ENCODE results near the gene TSPAN13. TPM values are rescaled to one million over a fixed set of nuclear protein-coding genes. Genes with fewer than 3 reads are reported as not detected.

Gene TSPAN13
- total RNA-seq, 2 donors from 2014 or later, result 21.8 to 43.7 TPM

- no peak for DNase-seq (ENCODE audit: low spot score)
- peak overlapping the region in 1 of 2 donors; percentile 5 for H3K27ac ChIP-seq
- intact Hi-C loops (cut with DNase I), result loop anchor here (2.0 kb wide), 1 partner anchor 96 kb away; the partner anchor contains the start of gene BZW2
- TF ChIP-seq CTCF (IDR thresholded peaks at IDR 0.05) (no peak), POLR2AphosphoS5 (IDR thresholded peaks at IDR 0.05) (peak; percentile 16)
- H3K9me3 ChIP-seq, result no peaks in the 10 kb centered on the region
- no peaks in the 10 kb centered on the region for H3K4me1 ChIP-seq (replicated peaks)
- H3K4me3 ChIP-seq, result no peak overlapping the region
- no peaks in the 10 kb centered on the region for H3K36me3 ChIP-seq
- no peaks in the 10 kb centered on the region for H3K27me3 ChIP-seq (replicated peaks; ENCODE audit: insufficient read depth)
- WGBS, result 26% methylated on average over 4 of the region's 4 CpGs
Observed at GRCh38 chr7:16743236-16743635, 10.3 kb upstream of the TSPAN13 start.

GRCh38 chr7:16744518-16745250 is 8.9 kb upstream of the TSPAN13 start:
- Histone ChIP-seq H3K4me1 (replicated peaks) (no peaks in the 10 kb centered on the region), H3K4me3 (no peak overlapping the region), H3K27ac (no peak overlapping the region), H3K27me3 (replicated peaks; ENCODE audit: insufficient read depth) (no peaks in the 10 kb centered on the region), H3K36me3 (no peaks in the 10 kb centered on the region), H3K9me3 (no peaks in the 10 kb centered on the region)
- TF ChIP-seq POLR2AphosphoS5 (IDR thresholded peaks at IDR 0.05) (no peak), POLR2A (IDR thresholded peaks at IDR 0.05) (no peak)
- WGBS, result 32% methylated on average over 6 of the region's 6 CpGs
- intact Hi-C loops (cut with DNase I), result no loop called here
- DNase-seq (ENCODE audit: low spot score), result no peak

- TF ChIP-seq CTCF (IDR thresholded peaks at IDR 0.05), result no peak
- no peak for TF ChIP-seq POLR2AphosphoS5 (IDR thresholded peaks at IDR 0.05)
- TF ChIP-seq POLR2A (IDR thresholded peaks at IDR 0.05), result no peak
- no peak overlapping the region for H3K4me3 ChIP-seq
- no peak overlapping the region for H3K27ac ChIP-seq
- H3K9me3 ChIP-seq, result no peaks in the 10 kb centered on the region
- no peaks in the 10 kb centered on the region for H3K36me3 ChIP-seq
- H3K4me1 ChIP-seq (replicated peaks), result no peaks in the 10 kb centered on the region
- WGBS, result 67% methylated on average over 2 of the region's 2 CpGs
- DNase-seq (ENCODE audit: low spot score), result no peak
- intact Hi-C loops (cut with DNase I), result no loop called here
- no peaks in the 10 kb centered on the region for H3K27me3 ChIP-seq (replicated peaks; ENCODE audit: insufficient read depth)
Observed at GRCh38 chr7:16745645-16746044, 7.9 kb upstream of the TSPAN13 start.

- WGBS, result 45% methylated on average over 1 of the region's 1 CpG
- Histone ChIP-seq H3K36me3 (no peaks in the 10 kb centered on the region), H3K27ac (no peak overlapping the region), H3K9me3 (no peaks in the 10 kb centered on the region), H3K4me1 (replicated peaks) (no peaks in the 10 kb centered on the region), H3K27me3 (replicated peaks; ENCODE audit: insufficient read depth) (no peaks in the 10 kb centered on the region), H3K4me3 (no peak overlapping the region)
- intact Hi-C loops (cut with DNase I), result no loop called here
- TF ChIP-seq POLR2A (IDR thresholded peaks at IDR 0.05) (no peak), POLR2AphosphoS5 (IDR thresholded peaks at IDR 0.05) (no peak), CTCF (IDR thresholded peaks at IDR 0.05) (no peak)
- no peak for DNase-seq (ENCODE audit: low spot score)
Observed at GRCh38 chr7:16747102-16747501, 6.5 kb upstream of the TSPAN13 start.

GRCh38 chr7:16753932-16754855 is 639 bp downstream of the TSPAN13 start:
- WGBS, result 5% methylated on average over 58 of the region's 58 CpGs
- peak overlapping the region; percentile 58 to 65 for H3K27ac ChIP-seq
- no peak for TF ChIP-seq CTCF (IDR thresholded peaks at IDR 0.05)
- no peak for TF ChIP-seq POLR2AphosphoS5 (IDR thresholded peaks at IDR 0.05)
- no peak for TF ChIP-seq POLR2A (IDR thresholded peaks at IDR 0.05)
- peak; percentile 29 for DNase-seq (ENCODE audit: low spot score)
- H3K9me3 ChIP-seq, result no peaks in the 10 kb centered on the region
- H3K4me1 ChIP-seq (replicated peaks), result no peaks in the 10 kb centered on the region
- no peaks in the 10 kb centered on the region for H3K36me3 ChIP-seq
- peak overlapping the region; percentile 61 to 64 for H3K4me3 ChIP-seq
- intact Hi-C loops (cut with DNase I), result no loop called here
- H3K27me3 ChIP-seq (replicated peaks; ENCODE audit: insufficient read depth), result no peaks in the 10 kb centered on the region
